Osteoblast (primary cell): ENCODE measurements around the gene DNER. TPM values are rescaled to one million over a fixed set of nuclear protein-coding genes. Genes with fewer than 3 reads are reported as not detected.

Source experiments
- DNase-seq: peaks from one replicate; pipeline ENCODE4 v3.0.0; 2011; ENCODE audit warnings: low spot score, mixed read lengths; ENCODE audit not compliant: insufficient read length; ENCODE audit errors: missing footprints
- H2AFZ ChIP-seq: 2 replicates; pipeline ENCODE4 v1.6.0; 2011; ENCODE audit warnings: mild to moderate bottlenecking, low read length
- H3K27ac ChIP-seq: 2 replicates; pipeline ENCODE4 v1.5.1; 2011; ENCODE audit warnings: mild to moderate bottlenecking, low read depth, low read length, moderate library complexity
- H3K27me3 ChIP-seq: 2 replicates; pipeline ENCODE4 v1.6.0; 2012; ENCODE audit warnings: mild to moderate bottlenecking, control low read depth, inconsistent platforms, low read length, moderate library complexity; ENCODE audit not compliant: insufficient read depth
- H3K36me3 ChIP-seq: 2 replicates; pipeline ENCODE4 v1.5.1; 2011; ENCODE audit warnings: mild to moderate bottlenecking, low read length, control low read depth, moderate library complexity; ENCODE audit not compliant: insufficient read depth
- H3K4me1 ChIP-seq: 2 replicates; pipeline ENCODE4 v1.5.1; 2011; ENCODE audit warnings: mild to moderate bottlenecking, low read length, control low read depth, moderate library complexity; ENCODE audit not compliant: insufficient read depth
- H3K4me2 ChIP-seq: 2 replicates; pipeline ENCODE4 v1.6.0; 2011; ENCODE audit warnings: mild to moderate bottlenecking, low read length; ENCODE audit not compliant: insufficient read depth
- H3K4me3 ChIP-seq: fragments of 200-600 bp; sonication (generic); 3 replicates; pipeline ENCODE4 v1.5.1; 2012; ENCODE audit warnings: mild to moderate bottlenecking, low read length, inconsistent platforms; ENCODE audit not compliant: insufficient read depth
- H3K79me2 ChIP-seq: 2 replicates; pipeline ENCODE4 v1.6.0; 2012; ENCODE audit warnings: mild to moderate bottlenecking, low read length, control low read depth, inconsistent platforms; ENCODE audit not compliant: insufficient read depth
- H3K9me3 ChIP-seq: 2 replicates; pipeline ENCODE4 v1.5.1; 2011; ENCODE audit warnings: low read depth, low read length, control low read depth
- H4K20me1 ChIP-seq: 2 replicates; pipeline ENCODE4 v1.6.0; 2012; ENCODE audit warnings: mild to moderate bottlenecking, low read length, control low read depth; ENCODE audit not compliant: insufficient read depth
- total RNA-seq: library from RNA; depleted of rRNA; stranded (reverse); fragments of >200 nt; gene quantifications from 2 replicates; pipeline ENCODE4 v1.2.3, GENCODE V29; 2012
- TF ChIP-seq, protein P1 (sequence below): IDR thresholded peaks from 2 replicates; pipeline ENCODE4 v1.5.1; 2011; ENCODE audit warnings: mild to moderate bottlenecking, low read depth, low read length, moderate library complexity; ENCODE audit errors: extremely low read depth

Gene DNER
- total RNA-seq, 1 donor = 0.36 TPM

DNA sequence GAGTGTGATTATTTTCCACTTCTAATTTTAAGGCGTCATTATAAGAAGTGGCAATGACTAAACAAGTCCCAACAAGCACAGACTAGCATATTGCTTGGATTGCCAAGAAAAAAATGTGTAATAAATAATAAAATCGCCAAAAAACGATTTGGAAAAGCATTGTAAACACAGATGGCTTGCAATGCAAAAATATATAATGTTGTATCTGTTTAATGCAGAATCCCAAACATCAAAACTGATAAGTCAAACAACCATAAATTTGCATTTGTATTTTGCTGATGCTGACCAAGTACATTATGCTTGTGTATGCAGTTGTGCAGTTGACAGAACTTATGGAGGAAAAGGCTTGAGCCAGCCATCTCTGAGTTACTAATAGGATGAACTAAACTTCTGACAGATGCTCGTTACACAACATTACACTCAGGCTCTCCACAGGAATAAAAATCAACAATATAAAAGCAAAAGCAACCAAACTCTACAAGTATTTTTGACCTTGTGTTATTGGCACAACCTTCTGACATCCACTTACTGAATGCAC, 68.1 kb downstream of the DNER start:
- TF ChIP-seq, protein P1, sequence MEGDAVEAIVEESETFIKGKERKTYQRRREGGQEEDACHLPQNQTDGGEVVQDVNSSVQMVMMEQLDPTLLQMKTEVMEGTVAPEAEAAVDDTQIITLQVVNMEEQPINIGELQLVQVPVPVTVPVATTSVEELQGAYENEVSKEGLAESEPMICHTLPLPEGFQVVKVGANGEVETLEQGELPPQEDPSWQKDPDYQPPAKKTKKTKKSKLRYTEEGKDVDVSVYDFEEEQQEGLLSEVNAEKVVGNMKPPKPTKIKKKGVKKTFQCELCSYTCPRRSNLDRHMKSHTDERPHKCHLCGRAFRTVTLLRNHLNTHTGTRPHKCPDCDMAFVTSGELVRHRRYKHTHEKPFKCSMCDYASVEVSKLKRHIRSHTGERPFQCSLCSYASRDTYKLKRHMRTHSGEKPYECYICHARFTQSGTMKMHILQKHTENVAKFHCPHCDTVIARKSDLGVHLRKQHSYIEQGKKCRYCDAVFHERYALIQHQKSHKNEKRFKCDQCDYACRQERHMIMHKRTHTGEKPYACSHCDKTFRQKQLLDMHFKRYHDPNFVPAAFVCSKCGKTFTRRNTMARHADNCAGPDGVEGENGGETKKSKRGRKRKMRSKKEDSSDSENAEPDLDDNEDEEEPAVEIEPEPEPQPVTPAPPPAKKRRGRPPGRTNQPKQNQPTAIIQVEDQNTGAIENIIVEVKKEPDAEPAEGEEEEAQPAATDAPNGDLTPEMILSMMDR = no peak

DNA sequence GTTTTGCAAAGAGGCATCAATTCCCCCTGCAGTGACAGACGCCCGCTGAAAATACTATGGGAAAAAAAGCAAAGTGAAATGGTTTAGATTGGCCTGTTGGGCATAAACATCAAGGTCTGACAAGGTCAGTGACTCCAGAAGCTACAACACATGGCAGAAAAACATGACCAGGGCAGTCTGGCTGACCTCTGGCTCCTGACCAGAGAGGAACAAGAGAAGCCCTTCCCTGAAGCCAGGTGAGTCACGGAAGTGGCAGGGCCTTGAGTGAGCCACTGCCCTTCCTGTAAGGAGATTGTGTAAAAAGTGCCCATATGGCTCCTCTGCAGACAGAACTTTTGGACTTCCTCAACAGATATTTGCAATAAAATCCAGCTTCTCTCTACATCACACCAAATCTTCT, 72.0 kb downstream of the DNER start:
- no peak for DNase-seq
- Histone ChIP-seq H3K4me1 (no peaks in the 10 kb centered on the region), H3K36me3 (no peaks in the 10 kb centered on the region), H3K4me2 (no peak overlapping the region), H3K4me3 (no peak overlapping the region), H2AFZ (no peak overlapping the region), H3K27me3 (no peaks in the 10 kb centered on the region), H3K79me2 (no peaks in the 10 kb centered on the region), H3K27ac (no peak overlapping the region), H4K20me1 (no peaks in the 10 kb centered on the region), H3K9me3 (no peaks in the 10 kb centered on the region)
- TF ChIP-seq, protein P1 = no peak

More for the DNA sequence above, 68.1 kb downstream of the DNER start:
- H2AFZ ChIP-seq = no peak overlapping the region
- no peaks in the 10 kb centered on the region for H3K36me3 ChIP-seq
- no peak for DNase-seq
- H3K4me1 ChIP-seq = no peaks in the 10 kb centered on the region
- no peaks in the 10 kb centered on the region for H3K9me3 ChIP-seq
- no peaks in the 10 kb centered on the region for H3K79me2 ChIP-seq
- no peaks in the 10 kb centered on the region for H4K20me1 ChIP-seq
- no peak overlapping the region for H3K27ac ChIP-seq
- H3K4me3 ChIP-seq = no peak overlapping the region
- H3K27me3 ChIP-seq = no peaks in the 10 kb centered on the region
- no peak overlapping the region for H3K4me2 ChIP-seq

DNA sequence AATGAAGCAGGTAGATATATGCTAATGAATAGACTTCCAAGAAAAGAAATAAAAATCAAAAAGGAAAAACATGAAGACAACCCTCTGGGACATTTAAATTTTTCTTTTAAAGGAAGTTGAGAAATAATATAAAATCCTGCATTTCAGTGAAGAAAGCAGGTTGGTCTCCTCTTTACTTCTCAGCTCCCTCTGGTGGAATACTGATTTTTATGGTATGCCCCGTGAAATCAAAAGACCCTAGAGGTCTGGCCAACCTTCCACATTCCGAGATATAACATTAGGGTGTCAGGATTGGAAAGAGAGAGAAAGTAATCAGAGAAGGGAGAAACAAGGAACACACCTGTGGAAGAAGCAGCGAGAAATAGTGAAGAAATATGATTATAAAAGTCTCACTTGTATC, 72.7 kb downstream of the DNER start:
- H3K4me1 ChIP-seq = no peaks in the 10 kb centered on the region
- no peaks in the 10 kb centered on the region for H3K79me2 ChIP-seq
- no peak overlapping the region for H3K4me3 ChIP-seq
- no peak for DNase-seq
- no peak overlapping the region for H3K27ac ChIP-seq
- H3K4me2 ChIP-seq = no peak overlapping the region
- H2AFZ ChIP-seq = no peak overlapping the region
- H4K20me1 ChIP-seq = no peaks in the 10 kb centered on the region
- H3K27me3 ChIP-seq = no peaks in the 10 kb centered on the region
- TF ChIP-seq, protein P1 = peak; percentile 9
- no peaks in the 10 kb centered on the region for H3K36me3 ChIP-seq
- H3K9me3 ChIP-seq = no peaks in the 10 kb centered on the region

DNA sequence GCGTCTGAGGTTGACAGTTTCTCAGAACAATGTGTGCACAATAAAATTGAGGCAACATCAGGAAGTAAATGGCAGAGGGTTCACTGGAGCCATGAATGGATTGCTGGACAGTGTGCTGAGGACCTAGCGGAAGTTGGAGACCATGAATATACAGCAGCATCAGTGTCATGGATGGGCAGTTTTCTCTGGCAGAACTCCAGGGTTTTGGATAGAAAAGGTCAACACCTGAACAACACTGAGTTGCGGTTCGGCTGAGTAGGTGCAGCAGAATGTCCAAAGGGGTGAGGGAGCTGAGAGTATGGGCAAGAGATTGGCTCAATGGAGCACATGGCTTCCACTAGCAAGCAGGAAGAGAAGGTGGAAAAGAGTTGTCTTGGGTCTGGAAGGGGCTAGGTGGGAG, 73.7 kb downstream of the DNER start:
- no peaks in the 10 kb centered on the region for H3K4me1 ChIP-seq
- DNase-seq = no peak
- no peak overlapping the region for H2AFZ ChIP-seq
- no peaks in the 10 kb centered on the region for H3K9me3 ChIP-seq
- no peaks in the 10 kb centered on the region for H3K27me3 ChIP-seq
- no peak overlapping the region for H3K27ac ChIP-seq
- TF ChIP-seq, protein P1 = no peak
- no peak overlapping the region for H3K4me2 ChIP-seq
- no peaks in the 10 kb centered on the region for H3K79me2 ChIP-seq
- H4K20me1 ChIP-seq = no peaks in the 10 kb centered on the region
- H3K36me3 ChIP-seq = no peaks in the 10 kb centered on the region
- no peak overlapping the region for H3K4me3 ChIP-seq
